ENCODE measurements around the gene OR1J4. TPM values are rescaled to one million over a fixed set of nuclear protein-coding genes. Genes with fewer than 3 reads are reported as not detected.

The OR1J4 gene
- total and polyA plus RNA-seq, 2 of the 13 experiments (the other 11 are each of a cell fraction or from before 2014, with no cell fraction given) = not detected

DNA sequence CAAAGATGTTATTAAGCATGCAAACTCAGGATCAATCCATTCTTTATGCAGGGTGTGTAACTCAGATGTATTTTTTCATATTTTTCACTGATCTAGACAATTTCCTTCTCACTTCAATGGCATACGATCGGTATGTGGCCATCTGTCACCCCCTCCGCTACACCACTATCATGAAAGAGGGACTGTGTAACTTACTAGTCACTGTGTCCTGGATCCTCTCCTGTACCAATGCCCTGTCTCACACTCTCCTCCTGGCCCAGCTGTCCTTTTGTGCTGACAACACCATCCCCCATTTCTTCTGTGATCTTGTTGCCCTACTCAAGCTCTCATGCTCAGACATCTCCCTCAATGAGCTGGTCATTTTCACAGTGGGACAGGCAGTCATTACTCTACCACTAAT, 435 bp downstream of the OR1J4 start (continued):
- no peak for TF ChIP-seq CENPT (CRISPR knock-in tag; IDR thresholded peaks at IDR 0.05; ENCODE audit: low read depth)
- TF ChIP-seq ZNF142 (CRISPR knock-in tag; IDR thresholded peaks at IDR 0.05) = no peak

DNA sequence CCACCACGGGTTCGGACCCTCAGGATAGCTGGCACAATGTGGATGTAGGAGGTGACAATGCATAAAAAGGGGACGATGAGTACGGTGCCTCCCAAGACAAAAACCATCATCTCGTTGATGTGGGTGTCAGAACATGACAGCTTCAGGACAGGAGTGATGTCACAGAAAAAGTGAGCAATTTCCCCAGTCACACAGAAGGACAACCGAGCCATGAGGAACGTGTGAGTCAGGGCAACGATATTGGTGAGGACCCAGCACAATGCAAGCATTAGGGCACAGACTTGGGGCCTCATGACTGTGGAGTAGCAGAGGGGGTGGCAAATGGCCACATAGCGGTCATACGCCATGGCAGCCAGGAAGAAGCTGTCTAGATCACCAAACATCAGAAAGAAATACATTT, 7.7 kb downstream of the OR1J4 start:
- 29% methylated on average over 10 of the region's 10 CpGs for WGBS (ENCODE audit: low lambda C conversion rate)

More for the DNA sequence above, 7.7 kb downstream of the OR1J4 start:
- H3K79me2 ChIP-seq (ENCODE audit: insufficient read depth, low read length) = no peaks in the 10 kb centered on the region
- ChIA-PET CTCF (ENCODE audit: low intra/inter-chr PET ratio, low total read pairs) (no interaction called here), POLR2A (no interaction called here)
- H3K36me3 ChIP-seq (replicated peaks in 1 of 2; ENCODE audit: control insufficient read depth in 1 of 2, insufficient read depth in 2 of 2, low read length in 2 of 2) = no peaks in the 10 kb centered on the region
- H3K4me1 ChIP-seq (ENCODE audit: insufficient read depth, low read length) = no peaks in the 10 kb centered on the region
- no peak for FAIRE-seq
- no peaks in the 10 kb centered on the region for H3K9me3 ChIP-seq (ENCODE audit: low read length)
- H3K9ac ChIP-seq (ENCODE audit: insufficient read depth, low read depth, low read length) = no peak overlapping the region
- intact Hi-C loops (cut with micrococcal nuclease; ENCODE audit: unreplicated experiment) = no loop called here
- no peak for DNase-seq (ENCODE audit: low spot score)
- BruUV-seq (replicated peaks) = no TSS peak
- in situ Hi-C loops (cut with HindIII; ENCODE audit: extremely low pct_ligation_motif_present, low pct_unique_long_range_greater_than_20kb) = no loop called here
- no peak overlapping the region for H3K27ac ChIP-seq (ENCODE audit: extremely low read length, insufficient read depth, low read length)
- no peak overlapping the region for H2AFZ ChIP-seq (ENCODE audit: low read length)
- ATAC-seq = no peak
- H3K27me3 ChIP-seq (ENCODE audit: control insufficient read depth in 1 of 2, insufficient read depth in 2 of 2, low read length in 2 of 2) = peaks cover 5 to 9% of the 10 kb centered on the region in 2 experiments; a peak in 3 of 5 replicates
- no peak overlapping the region for H3K4me3 ChIP-seq (replicated peaks in 1 of 3; ENCODE audit: insufficient read depth in 1 of 3, low read depth in 2 of 3, low read length in 3 of 3)
- TF ChIP-seq NONO (IDR thresholded peaks at IDR 0.05) (no peak), NONO (CRISPR knock-in tag; conservative IDR thresholded peaks at IDR 0.05) (no peak), CREB1 (IDR thresholded peaks at IDR 0.05) (peak; percentile 73), CREB1 (CRISPR knock-in tag; IDR thresholded peaks at IDR 0.05) (no peak)
- H3K4me2 ChIP-seq (ENCODE audit: low read depth, low read length) = no peak overlapping the region
- H4K20me1 ChIP-seq (ENCODE audit: insufficient read depth, low read length) = no peaks in the 10 kb centered on the region
